ENCODE data around the gene HMG20A. TPM values are rescaled to one million over a fixed set of nuclear protein-coding genes. Genes with fewer than 3 reads are reported as not detected.

The HMG20A gene
- total and polyA plus RNA-seq, 2 of the 13 experiments (the other 11 are each of a cell fraction or from before 2014, with no cell fraction given) = 28.0 to 35.2 TPM

DNA sequence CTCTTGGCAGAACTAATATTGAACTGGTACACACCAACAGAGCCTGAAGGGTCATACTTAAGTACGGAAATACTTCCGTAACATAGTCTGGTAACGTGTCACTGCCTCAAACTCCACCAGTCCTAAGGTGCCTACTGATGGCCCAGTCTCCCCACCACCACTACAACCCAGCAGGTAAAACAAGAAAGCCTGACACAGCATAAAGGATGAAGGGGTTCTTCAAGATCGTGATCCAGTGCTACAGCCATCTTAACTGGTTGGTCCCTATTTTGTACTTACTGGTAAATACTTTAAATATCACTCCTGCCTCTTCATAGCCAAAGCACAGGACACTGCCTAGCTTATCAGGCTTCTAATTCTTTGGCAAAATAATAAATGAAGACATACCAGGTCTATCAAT lies 47.2 kb upstream of the HMG20A start:
- no peaks in the 10 kb centered on the region for H3K9me3 ChIP-seq (ENCODE audit: low read length)
- no peak for ATAC-seq
- no peak for DNase-seq (ENCODE audit: low spot score)
- H3K27me3 ChIP-seq (ENCODE audit: control insufficient read depth in 1 of 2, insufficient read depth in 2 of 2, low read length in 2 of 2) = no peaks in the 10 kb centered on the region
- WGBS (ENCODE audit: low lambda C conversion rate) = 73% methylated on average over 4 of the region's 4 CpGs
- H4K20me1 ChIP-seq (ENCODE audit: insufficient read depth, low read length) = no peaks in the 10 kb centered on the region
- ChIA-PET CTCF (ENCODE audit: low intra/inter-chr PET ratio, low total read pairs) (no interaction called here), POLR2A (no interaction called here)
- no peak for FAIRE-seq
- H3K4me3 ChIP-seq (replicated peaks in 1 of 3; ENCODE audit: insufficient read depth in 1 of 3, low read depth in 2 of 3, low read length in 3 of 3) = no peak overlapping the region
- TF ChIP-seq ZNF503 (CRISPR knock-in tag; IDR thresholded peaks at IDR 0.05) (no peak), MAFK (conservative IDR thresholded peaks at IDR 0.05 in 1 of 2, IDR thresholded peaks at IDR 0.05 in 1 of 2; ENCODE audit: low read length in 2 of 2) (peak; percentile 17 to 54; a peak in 2 of 4 replicates)
- no peak overlapping the region for H2AFZ ChIP-seq (ENCODE audit: low read length)
- no peak overlapping the region for H3K27ac ChIP-seq (ENCODE audit: extremely low read length, insufficient read depth, low read length)
- H3K9ac ChIP-seq (ENCODE audit: insufficient read depth, low read depth, low read length) = no peak overlapping the region
- intact Hi-C loops (cut with micrococcal nuclease; ENCODE audit: unreplicated experiment) = no loop called here
- H3K4me2 ChIP-seq (ENCODE audit: low read depth, low read length) = no peak overlapping the region
- in situ Hi-C loops (cut with HindIII; ENCODE audit: extremely low pct_ligation_motif_present, low pct_unique_long_range_greater_than_20kb) = no loop called here
- no peaks in the 10 kb centered on the region for H3K36me3 ChIP-seq (replicated peaks in 1 of 2; ENCODE audit: control insufficient read depth in 1 of 2, insufficient read depth in 2 of 2, low read length in 2 of 2)
- no peaks in the 10 kb centered on the region; the same call in 1 of the 2 replicates for H3K4me1 ChIP-seq (ENCODE audit: insufficient read depth, low read length)
- peaks cover 13% of the 10 kb centered on the region for H3K79me2 ChIP-seq (ENCODE audit: insufficient read depth, low read length)
- no TSS peak for BruUV-seq (replicated peaks)

GRCh38 chr15:77375133-77375532 lies 45.6 kb upstream of the HMG20A start:
- in situ Hi-C loops (cut with HindIII; ENCODE audit: extremely low pct_ligation_motif_present, low pct_unique_long_range_greater_than_20kb) (no loop called here), intact Hi-C loops (cut with micrococcal nuclease; ENCODE audit: unreplicated experiment) (no loop called here)
- TF ChIP-seq ZBTB49 (CRISPR knock-in tag; IDR thresholded peaks at IDR 0.05; ENCODE audit: borderline replicate concordance) (no peak), MBD4 (IDR thresholded peaks at IDR 0.05; ENCODE audit: borderline replicate concordance, low read length) (no peak), ZNF510 (CRISPR knock-in tag; IDR thresholded peaks at IDR 0.05; ENCODE audit: low read depth) (no peak), LBX2 (CRISPR knock-in tag; IDR thresholded peaks at IDR 0.05; ENCODE audit: borderline replicate concordance) (no peak), ZNF441 (CRISPR knock-in tag; IDR thresholded peaks at IDR 0.05; ENCODE audit: borderline replicate concordance) (no peak), RXRB (CRISPR knock-in tag; IDR thresholded peaks at IDR 0.05; ENCODE audit: borderline replicate concordance) (no peak), SP1 (IDR thresholded peaks at IDR 0.05) (no peak), SP1 (CRISPR knock-in tag; IDR thresholded peaks at IDR 0.05) (no peak), HNF4G (IDR thresholded peaks at IDR 0.05; ENCODE audit: borderline replicate concordance, low read depth, low read length) (no peak), HNF4G (CRISPR knock-in tag; IDR thresholded peaks at IDR 0.05; ENCODE audit: borderline replicate concordance, low read depth) (no peak), ZNF672 (CRISPR knock-in tag; IDR thresholded peaks at IDR 0.05) (no peak)
- no peaks in the 10 kb centered on the region; the same call in 1 of the 2 replicates for H3K4me1 ChIP-seq (ENCODE audit: insufficient read depth, low read length)
- POLR2A ChIA-PET = no interaction called here
- H4K20me1 ChIP-seq (ENCODE audit: insufficient read depth, low read length) = no peaks in the 10 kb centered on the region
- H3K9ac ChIP-seq (ENCODE audit: insufficient read depth, low read depth, low read length) = no peak overlapping the region
- no peaks in the 10 kb centered on the region for H3K9me3 ChIP-seq (ENCODE audit: low read length)
- H3K4me2 ChIP-seq (ENCODE audit: low read depth, low read length) = no peak overlapping the region
- no peaks in the 10 kb centered on the region for H3K36me3 ChIP-seq (replicated peaks in 1 of 2; ENCODE audit: control insufficient read depth in 1 of 2, insufficient read depth in 2 of 2, low read length in 2 of 2)
- BruUV-seq (replicated peaks) = no TSS peak
- H3K4me3 ChIP-seq (replicated peaks in 1 of 3; ENCODE audit: insufficient read depth in 1 of 3, low read depth in 2 of 3, low read length in 3 of 3) = no peak overlapping the region
- FAIRE-seq (no peak), ATAC-seq (no peak), DNase-seq (ENCODE audit: low spot score) (no peak)
- H3K79me2 ChIP-seq (ENCODE audit: insufficient read depth, low read length) = peaks cover 13% of the 10 kb centered on the region
- H2AFZ ChIP-seq (ENCODE audit: low read length) = no peak overlapping the region
- CTCF ChIA-PET (ENCODE audit: low intra/inter-chr PET ratio, low total read pairs) = no interaction called here
- no peaks in the 10 kb centered on the region for H3K27me3 ChIP-seq (ENCODE audit: control insufficient read depth in 1 of 2, insufficient read depth in 2 of 2, low read length in 2 of 2)
- 100% methylated on average over 1 of the region's 1 CpG for WGBS (ENCODE audit: low lambda C conversion rate)
- H3K27ac ChIP-seq (ENCODE audit: extremely low read length, insufficient read depth, low read length) = no peak overlapping the region

Measured in HepG2 (cell line).